HepG2 (cell line): ENCODE data around the gene LHFPL2. TPM values are rescaled to one million over a fixed set of nuclear protein-coding genes. Genes with fewer than 3 reads are reported as not detected.
A peak's percentile ranks its signal among the peaks of the same experiment; 100 is the strongest.

ENCODE experiments used
- GABPA ChIP-seq, 2 experiments: IDR thresholded peaks; 2 replicates each; pipeline ENCODE4 v1.6.1; 2011 to 2016; ENCODE audit warnings: low read depth in 2 of 2, low read length in 1 of 2, missing biosample characterization in 1 of 2, missing genetic modification characterization in 1 of 2
- HNF4G ChIP-seq, 2 experiments: sonication (generic) in 1 of 2; formaldehyde crosslinking in 1 of 2; IDR thresholded peaks; 2 replicates each; pipeline versions ENCODE4 v1.4.0 to v1.6.1; 2011 to 2020; ENCODE audit warnings: borderline replicate concordance in 2 of 2, low read depth in 2 of 2, mild to moderate bottlenecking in 2 of 2, low read length in 1 of 2, missing genetic modification reagents in 1 of 2, moderate library complexity in 1 of 2
- MLLT10 ChIP-seq: sonication (generic); formaldehyde crosslinking; IDR thresholded peaks from 2 replicates; pipeline ENCODE4 v1.4.0; 2020; ENCODE audit warnings: missing genetic modification reagents
- NFE2L2 ChIP-seq: fragments of 150-350 bp; IDR thresholded peaks from 2 replicates; pipeline ENCODE4 v1.6.1; 2014; ENCODE audit warnings: low read length
- NR2C2 ChIP-seq: sonication (generic); formaldehyde crosslinking; IDR thresholded peaks from 2 replicates; pipeline ENCODE4 v1.4.0; 2020; ENCODE audit warnings: missing genetic modification reagents, mild to moderate bottlenecking, moderate library complexity, borderline replicate concordance
- SCMH1 ChIP-seq: sonication (generic); formaldehyde crosslinking; IDR thresholded peaks from 2 replicates; pipeline ENCODE4 v1.9.0; 2021; ENCODE audit warnings: missing genetic modification reagents, mild to moderate bottlenecking, borderline replicate concordance
- SUZ12 ChIP-seq: fragments of 150-350 bp; IDR thresholded peaks from 2 replicates; pipeline ENCODE4 v1.6.1; 2014; ENCODE audit warnings: low read depth, low read length
- THAP11 ChIP-seq: IDR thresholded peaks from 2 replicates; pipeline ENCODE4 v1.6.1; 2016; ENCODE audit warnings: missing biosample characterization, missing genetic modification reagents
- ZFAT ChIP-seq: sonication (generic); formaldehyde crosslinking; conservative IDR thresholded peaks from 2 replicates; pipeline ENCODE4 v1.8.1; 2023; ENCODE audit warnings: missing genetic modification reagents, inconsistent platforms
- ZIK1 ChIP-seq: sonication (generic); formaldehyde crosslinking; IDR thresholded peaks from 2 replicates; pipeline ENCODE4 v1.5.0; 2020; ENCODE audit warnings: mild to moderate bottlenecking, low read depth, missing genetic modification reagents, borderline replicate concordance
- ZNF564 ChIP-seq: sonication (generic); formaldehyde crosslinking; IDR thresholded peaks from 2 replicates; pipeline ENCODE4 v1.8.1; 2023; ENCODE audit warnings: mild to moderate bottlenecking, missing genetic modification reagents
- ZNF614 ChIP-seq: IDR thresholded peaks from 2 replicates; pipeline ENCODE4 v1.6.1; 2018; ENCODE audit warnings: missing biosample characterization, missing genetic modification reagents, inconsistent platforms, borderline replicate concordance
- ZNF652 ChIP-seq: IDR thresholded peaks from 2 replicates; pipeline ENCODE4 v1.6.1; 2016; ENCODE audit warnings: low read depth, borderline replicate concordance
- ZNF749 ChIP-seq: sonication (generic); formaldehyde crosslinking; IDR thresholded peaks from 2 replicates; pipeline ENCODE4 v1.8.0; 2022; ENCODE audit warnings: mild to moderate bottlenecking, missing genetic modification reagents, moderate library complexity, borderline replicate concordance
- ZNF816 ChIP-seq: sonication (generic); formaldehyde crosslinking; IDR thresholded peaks from 2 replicates; pipeline ENCODE4 v1.8.0; 2022; ENCODE audit warnings: missing genetic modification reagents, mild to moderate bottlenecking, borderline replicate concordance
- polyA plus RNA-seq, 8 experiments: library from polyadenylated mRNA; depleted of rRNA in 3 of 8; stranded (reverse) in 7 of 8; unstranded in 1 of 8; fragments of >200 nt; fragmentation: Illumina TruSeq in 4 of 8; extraction: Trizol in 4 of 8; gene quantifications; 2 replicates each; pipeline versions ENCODE4 v1.2.1 to v1.2.3, GENCODE V29; 2011 to 2016; ENCODE audit warnings: low read depth in 4 of 8, missing spikeins in 1 of 8, mixed read lengths in 1 of 8; ENCODE audit not compliant: insufficient read depth in 1 of 8
- total RNA-seq, 5 experiments: library from RNA; depleted of rRNA; stranded (reverse); fragments of >200 nt; fragmentation: Illumina TruSeq; extraction: Trizol; gene quantifications; 2 replicates each; pipeline ENCODE4 v1.2.3, GENCODE V29; 2016; ENCODE audit warnings: low read depth in 1 of 5
- TF ChIP-seq, protein P1 (sequence below): fragments of 450-650 bp; IDR thresholded peaks from 2 replicates; pipeline ENCODE4 v1.6.1; 2017; ENCODE audit warnings: mild to moderate bottlenecking
- TF ChIP-seq, protein P2 (sequence below): IDR thresholded peaks from 2 replicates; pipeline ENCODE4 v1.6.1; 2012; ENCODE audit warnings: low read length, improper control_type of control experiment
- TF ChIP-seq, protein P3 (sequence below): sonication (generic); formaldehyde crosslinking; conservative IDR thresholded peaks from 2 replicates; pipeline ENCODE4 v1.4.0; 2020; ENCODE audit warnings: missing genetic modification reagents

LHFPL2 gene
- total and polyA plus RNA-seq, 2 of the 13 experiments (the other 11 are each of a cell fraction or from before 2014, with no cell fraction given), result 6.0 to 20.0 TPM

DNA sequence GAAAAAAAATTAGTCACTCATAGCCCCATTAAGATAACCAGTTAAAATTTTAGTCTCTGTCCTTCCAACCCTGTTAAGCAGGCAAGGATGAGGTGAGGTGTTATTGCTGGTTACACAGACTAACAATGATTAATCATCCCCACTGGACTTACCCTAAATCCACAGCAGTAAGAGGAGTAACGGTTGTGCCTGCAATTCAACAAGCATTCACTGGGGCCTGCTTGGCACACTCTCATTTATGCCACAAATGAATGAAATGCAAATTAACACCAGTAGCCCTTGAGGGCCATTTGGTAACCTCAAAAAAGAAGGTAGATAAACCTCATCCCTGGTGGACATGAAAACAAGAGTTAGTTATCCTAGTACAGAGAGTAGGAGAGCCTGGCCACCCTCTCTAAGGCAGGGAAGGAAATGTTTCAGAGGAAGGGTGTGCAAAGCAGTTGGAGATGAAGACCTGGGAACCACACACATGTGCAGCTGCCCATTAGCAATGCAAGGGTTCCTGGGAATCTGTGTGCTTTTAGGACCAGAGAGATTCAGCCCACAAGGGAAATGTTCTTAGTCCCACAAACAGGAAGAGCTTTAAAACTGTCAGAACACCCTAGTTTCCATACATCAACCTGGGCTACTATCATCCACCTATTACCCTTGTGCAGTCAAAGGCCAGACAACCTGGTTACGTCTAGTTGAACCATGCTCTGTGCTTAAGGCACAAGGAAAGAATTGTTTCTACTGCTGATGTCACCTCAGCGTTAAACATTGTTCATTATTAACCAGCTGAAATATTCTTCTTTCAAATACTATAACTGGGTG is 7.7 kb downstream of the LHFPL2 start (continued):
- TF ChIP-seq SUZ12 (no peak), ZNF652 (CRISPR knock-in tag) (no peak), ZNF614 (CRISPR knock-in tag) (0 out of 2 replicates have a peak, but pooled peaks have one; percentile 31), ZNF749 (CRISPR knock-in tag) (no peak), MLLT10 (CRISPR knock-in tag) (no peak), NR2C2 (CRISPR knock-in tag) (0 out of 2 replicates have a peak, but pooled peaks have one; percentile 2), ZNF564 (CRISPR knock-in tag) (no peak), GABPA (IDR thresholded peaks at IDR 0.05; ENCODE audit: low read depth, low read length) (no peak), GABPA (CRISPR knock-in tag; IDR thresholded peaks at IDR 0.05; ENCODE audit: low read depth) (no peak), ZNF816 (CRISPR knock-in tag) (no peak), HNF4G (IDR thresholded peaks at IDR 0.05; ENCODE audit: borderline replicate concordance, low read depth, low read length) (no peak), HNF4G (CRISPR knock-in tag; IDR thresholded peaks at IDR 0.05; ENCODE audit: borderline replicate concordance, low read depth) (no peak), SCMH1 (CRISPR knock-in tag) (no peak), ZFAT (CRISPR knock-in tag) (no peak), THAP11 (CRISPR knock-in tag) (no peak), ZIK1 (no peak), NFE2L2 (no peak)
- TF ChIP-seq, protein P1, sequence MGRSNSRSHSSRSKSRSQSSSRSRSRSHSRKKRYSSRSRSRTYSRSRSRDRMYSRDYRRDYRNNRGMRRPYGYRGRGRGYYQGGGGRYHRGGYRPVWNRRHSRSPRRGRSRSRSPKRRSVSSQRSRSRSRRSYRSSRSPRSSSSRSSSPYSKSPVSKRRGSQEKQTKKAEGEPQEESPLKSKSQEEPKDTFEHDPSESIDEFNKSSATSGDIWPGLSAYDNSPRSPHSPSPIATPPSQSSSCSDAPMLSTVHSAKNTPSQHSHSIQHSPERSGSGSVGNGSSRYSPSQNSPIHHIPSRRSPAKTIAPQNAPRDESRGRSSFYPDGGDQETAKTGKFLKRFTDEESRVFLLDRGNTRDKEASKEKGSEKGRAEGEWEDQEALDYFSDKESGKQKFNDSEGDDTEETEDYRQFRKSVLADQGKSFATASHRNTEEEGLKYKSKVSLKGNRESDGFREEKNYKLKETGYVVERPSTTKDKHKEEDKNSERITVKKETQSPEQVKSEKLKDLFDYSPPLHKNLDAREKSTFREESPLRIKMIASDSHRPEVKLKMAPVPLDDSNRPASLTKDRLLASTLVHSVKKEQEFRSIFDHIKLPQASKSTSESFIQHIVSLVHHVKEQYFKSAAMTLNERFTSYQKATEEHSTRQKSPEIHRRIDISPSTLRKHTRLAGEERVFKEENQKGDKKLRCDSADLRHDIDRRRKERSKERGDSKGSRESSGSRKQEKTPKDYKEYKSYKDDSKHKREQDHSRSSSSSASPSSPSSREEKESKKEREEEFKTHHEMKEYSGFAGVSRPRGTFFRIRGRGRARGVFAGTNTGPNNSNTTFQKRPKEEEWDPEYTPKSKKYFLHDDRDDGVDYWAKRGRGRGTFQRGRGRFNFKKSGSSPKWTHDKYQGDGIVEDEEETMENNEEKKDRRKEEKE, result no peak
- TF ChIP-seq, protein P2, sequence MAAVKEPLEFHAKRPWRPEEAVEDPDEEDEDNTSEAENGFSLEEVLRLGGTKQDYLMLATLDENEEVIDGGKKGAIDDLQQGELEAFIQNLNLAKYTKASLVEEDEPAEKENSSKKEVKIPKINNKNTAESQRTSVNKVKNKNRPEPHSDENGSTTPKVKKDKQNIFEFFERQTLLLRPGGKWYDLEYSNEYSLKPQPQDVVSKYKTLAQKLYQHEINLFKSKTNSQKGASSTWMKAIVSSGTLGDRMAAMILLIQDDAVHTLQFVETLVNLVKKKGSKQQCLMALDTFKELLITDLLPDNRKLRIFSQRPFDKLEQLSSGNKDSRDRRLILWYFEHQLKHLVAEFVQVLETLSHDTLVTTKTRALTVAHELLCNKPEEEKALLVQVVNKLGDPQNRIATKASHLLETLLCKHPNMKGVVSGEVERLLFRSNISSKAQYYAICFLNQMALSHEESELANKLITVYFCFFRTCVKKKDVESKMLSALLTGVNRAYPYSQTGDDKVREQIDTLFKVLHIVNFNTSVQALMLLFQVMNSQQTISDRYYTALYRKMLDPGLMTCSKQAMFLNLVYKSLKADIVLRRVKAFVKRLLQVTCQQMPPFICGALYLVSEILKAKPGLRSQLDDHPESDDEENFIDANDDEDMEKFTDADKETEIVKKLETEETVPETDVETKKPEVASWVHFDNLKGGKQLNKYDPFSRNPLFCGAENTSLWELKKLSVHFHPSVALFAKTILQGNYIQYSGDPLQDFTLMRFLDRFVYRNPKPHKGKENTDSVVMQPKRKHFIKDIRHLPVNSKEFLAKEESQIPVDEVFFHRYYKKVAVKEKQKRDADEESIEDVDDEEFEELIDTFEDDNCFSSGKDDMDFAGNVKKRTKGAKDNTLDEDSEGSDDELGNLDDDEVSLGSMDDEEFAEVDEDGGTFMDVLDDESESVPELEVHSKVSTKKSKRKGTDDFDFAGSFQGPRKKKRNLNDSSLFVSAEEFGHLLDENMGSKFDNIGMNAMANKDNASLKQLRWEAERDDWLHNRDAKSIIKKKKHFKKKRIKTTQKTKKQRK, result no peak
- TF ChIP-seq, protein P3, sequence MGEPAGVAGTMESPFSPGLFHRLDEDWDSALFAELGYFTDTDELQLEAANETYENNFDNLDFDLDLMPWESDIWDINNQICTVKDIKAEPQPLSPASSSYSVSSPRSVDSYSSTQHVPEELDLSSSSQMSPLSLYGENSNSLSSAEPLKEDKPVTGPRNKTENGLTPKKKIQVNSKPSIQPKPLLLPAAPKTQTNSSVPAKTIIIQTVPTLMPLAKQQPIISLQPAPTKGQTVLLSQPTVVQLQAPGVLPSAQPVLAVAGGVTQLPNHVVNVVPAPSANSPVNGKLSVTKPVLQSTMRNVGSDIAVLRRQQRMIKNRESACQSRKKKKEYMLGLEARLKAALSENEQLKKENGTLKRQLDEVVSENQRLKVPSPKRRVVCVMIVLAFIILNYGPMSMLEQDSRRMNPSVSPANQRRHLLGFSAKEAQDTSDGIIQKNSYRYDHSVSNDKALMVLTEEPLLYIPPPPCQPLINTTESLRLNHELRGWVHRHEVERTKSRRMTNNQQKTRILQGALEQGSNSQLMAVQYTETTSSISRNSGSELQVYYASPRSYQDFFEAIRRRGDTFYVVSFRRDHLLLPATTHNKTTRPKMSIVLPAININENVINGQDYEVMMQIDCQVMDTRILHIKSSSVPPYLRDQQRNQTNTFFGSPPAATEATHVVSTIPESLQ (CRISPR knock-in tag), result no peak
